Measurements from ENCODE around the gene DNM3. TPM values are rescaled to one million over a fixed set of nuclear protein-coding genes. Genes with fewer than 3 reads are reported as not detected.
A peak's percentile ranks its signal among the peaks of the same experiment; 100 is the strongest.

The DNM3 gene
- total RNA-seq, 2 experiments from 2014 or later, result 1.7 to 2.2 TPM

- no peak overlapping the region for H3K4me3 Mint-ChIP-seq
- DNase-seq (no peak), ATAC-seq (no peak)
- peaks cover 3% of the 10 kb centered on the region for H3K27me3 Mint-ChIP-seq
- peaks cover 5% of the 10 kb centered on the region for H3K36me3 Mint-ChIP-seq
- H3K9me3 Mint-ChIP-seq (ENCODE audit: low read depth), result no peaks in the 10 kb centered on the region
- H3K4me1 Mint-ChIP-seq, result peaks cover 9% of the 10 kb centered on the region
- H3K27ac Mint-ChIP-seq, result no peak overlapping the region
- CTCF ChIA-PET, result no interaction called here
Observed at GRCh38 chr1:171919891-171920887, 78.9 kb downstream of the DNM3 start.

GRCh38 chr1:171922999-171923398 lies 81.7 kb downstream of the DNM3 start:
- no peaks in the 10 kb centered on the region for H3K9me3 Mint-ChIP-seq (ENCODE audit: low read depth)
- ATAC-seq (peak; percentile 49), DNase-seq (no peak)
- H3K4me1 Mint-ChIP-seq, result peaks cover 9% of the 10 kb centered on the region
- no peak overlapping the region for H3K27ac Mint-ChIP-seq
- H3K4me3 Mint-ChIP-seq, result no peak overlapping the region
- H3K36me3 Mint-ChIP-seq, result peaks cover 5% of the 10 kb centered on the region
- H3K27me3 Mint-ChIP-seq, result peaks cover 5% of the 10 kb centered on the region
- CTCF ChIA-PET, result no interaction called here

GRCh38 chr1:171929121-171929520 lies 87.8 kb downstream of the DNM3 start:
- peaks cover 5% of the 10 kb centered on the region for H3K27me3 Mint-ChIP-seq
- H3K4me3 Mint-ChIP-seq, result no peak overlapping the region
- no peaks in the 10 kb centered on the region for H3K9me3 Mint-ChIP-seq (ENCODE audit: low read depth)
- H3K4me1 Mint-ChIP-seq, result no peaks in the 10 kb centered on the region
- ATAC-seq, result no peak
- CTCF ChIA-PET, result interaction anchor here (0.8 kb wide), 1 partner anchor 15 kb away, joined by 3 read pairs; no protein-coding TSS in a partner anchor
- peaks cover 5% of the 10 kb centered on the region for H3K36me3 Mint-ChIP-seq
- no peak for DNase-seq
- H3K27ac Mint-ChIP-seq, result no peak overlapping the region

- no peaks in the 10 kb centered on the region for H3K9me3 Mint-ChIP-seq (ENCODE audit: low read depth)
- H3K27ac Mint-ChIP-seq, result no peak overlapping the region
- no peaks in the 10 kb centered on the region for H3K4me1 Mint-ChIP-seq
- H3K27me3 Mint-ChIP-seq, result peaks cover 7% of the 10 kb centered on the region
- CTCF ChIA-PET, result no interaction called here
- no peak overlapping the region for H3K4me3 Mint-ChIP-seq
- DNase-seq (no peak), ATAC-seq (no peak)
- no peaks in the 10 kb centered on the region for H3K36me3 Mint-ChIP-seq
Observed at GRCh38 chr1:171931752-171932151, 90.5 kb downstream of the DNM3 start.

GRCh38 chr1:171934664-171935063 lies 93.4 kb downstream of the DNM3 start:
- Mint-ChIP-seq H3K4me3 (no peak overlapping the region), H3K27me3 (peaks cover 17% of the 10 kb centered on the region), H3K36me3 (no peaks in the 10 kb centered on the region), H3K9me3 (ENCODE audit: low read depth) (no peaks in the 10 kb centered on the region), H3K4me1 (no peaks in the 10 kb centered on the region), H3K27ac (no peak overlapping the region)
- no peak for ATAC-seq
- CTCF ChIA-PET, result no interaction called here
- no peak for DNase-seq

- ATAC-seq (no peak), DNase-seq (no peak)
- Mint-ChIP-seq H3K27ac (no peak overlapping the region), H3K27me3 (peaks cover 18% of the 10 kb centered on the region), H3K4me1 (no peaks in the 10 kb centered on the region), H3K9me3 (ENCODE audit: low read depth) (no peaks in the 10 kb centered on the region), H3K36me3 (no peaks in the 10 kb centered on the region), H3K4me3 (no peak overlapping the region)
- CTCF ChIA-PET, result interaction anchor here (1.5 kb wide), 1 partner anchor 290 kb away, joined by 3 read pairs; no protein-coding TSS in a partner anchor
Observed at GRCh38 chr1:171935086-171935485, 93.8 kb downstream of the DNM3 start.

- no peaks in the 10 kb centered on the region for H3K9me3 Mint-ChIP-seq (ENCODE audit: low read depth)
- ATAC-seq, result no peak
- CTCF ChIA-PET, result interaction anchor here (1.5 kb wide), 1 partner anchor 291 kb away, joined by 3 read pairs; no protein-coding TSS in a partner anchor
Observed at GRCh38 chr1:171935664-171936063, 94.4 kb downstream of the DNM3 start.

GRCh38 chr1:171937938-171938337 lies 96.6 kb downstream of the DNM3 start:
- H3K36me3 Mint-ChIP-seq, result no peaks in the 10 kb centered on the region
- ATAC-seq, result no peak
- no peaks in the 10 kb centered on the region for H3K4me1 Mint-ChIP-seq
- H3K9me3 Mint-ChIP-seq (ENCODE audit: low read depth), result no peaks in the 10 kb centered on the region
- DNase-seq, result no peak
- H3K4me3 Mint-ChIP-seq, result no peak overlapping the region
- no peak overlapping the region for H3K27ac Mint-ChIP-seq
- CTCF ChIA-PET, result interaction anchor here (1.1 kb wide), 1 partner anchor 64 kb away, joined by 4 read pairs; no protein-coding TSS in a partner anchor
- H3K27me3 Mint-ChIP-seq, result peaks cover 16% of the 10 kb centered on the region

More at GRCh38 chr1:171935664-171936063, 94.4 kb downstream of the DNM3 start:
- Mint-ChIP-seq H3K27me3 (peaks cover 18% of the 10 kb centered on the region), H3K27ac (no peak overlapping the region), H3K4me3 (no peak overlapping the region), H3K4me1 (no peaks in the 10 kb centered on the region), H3K36me3 (no peaks in the 10 kb centered on the region)
- no peak for DNase-seq

GRCh38 chr1:171939740-171940139 lies 98.4 kb downstream of the DNM3 start:
- H3K27me3 Mint-ChIP-seq, result peaks cover 12% of the 10 kb centered on the region
- H3K9me3 Mint-ChIP-seq (ENCODE audit: low read depth), result no peaks in the 10 kb centered on the region
- no peaks in the 10 kb centered on the region for H3K4me1 Mint-ChIP-seq
- CTCF ChIA-PET, result no interaction called here
- no peak overlapping the region for H3K27ac Mint-ChIP-seq
- no peaks in the 10 kb centered on the region for H3K36me3 Mint-ChIP-seq
- H3K4me3 Mint-ChIP-seq, result no peak overlapping the region
- ATAC-seq, result no peak
- DNase-seq, result no peak

- CTCF ChIA-PET, result no interaction called here
- no peaks in the 10 kb centered on the region for H3K36me3 Mint-ChIP-seq
- peaks cover 12% of the 10 kb centered on the region for H3K27me3 Mint-ChIP-seq
- ATAC-seq, result no peak
- no peak overlapping the region for H3K4me3 Mint-ChIP-seq
- no peaks in the 10 kb centered on the region for H3K9me3 Mint-ChIP-seq (ENCODE audit: low read depth)
- no peaks in the 10 kb centered on the region for H3K4me1 Mint-ChIP-seq
- DNase-seq, result no peak
- H3K27ac Mint-ChIP-seq, result no peak overlapping the region
Observed at GRCh38 chr1:171940368-171940767, 99.1 kb downstream of the DNM3 start.

- no peaks in the 10 kb centered on the region for H3K4me1 Mint-ChIP-seq
- H3K36me3 Mint-ChIP-seq, result no peaks in the 10 kb centered on the region
- H3K27me3 Mint-ChIP-seq, result peaks cover 12% of the 10 kb centered on the region
- CTCF ChIA-PET, result no interaction called here
- no peak overlapping the region for H3K27ac Mint-ChIP-seq
- ATAC-seq (no peak), DNase-seq (no peak)
- no peak overlapping the region for H3K4me3 Mint-ChIP-seq
- H3K9me3 Mint-ChIP-seq (ENCODE audit: low read depth), result no peaks in the 10 kb centered on the region
Observed at GRCh38 chr1:171941920-171942319, 100.6 kb downstream of the DNM3 start.

- DNase-seq (no peak), ATAC-seq (no peak)
- Mint-ChIP-seq H3K9me3 (ENCODE audit: low read depth) (no peaks in the 10 kb centered on the region), H3K4me3 (no peak overlapping the region), H3K4me1 (no peaks in the 10 kb centered on the region), H3K27me3 (peaks cover 6% of the 10 kb centered on the region), H3K27ac (no peak overlapping the region), H3K36me3 (no peaks in the 10 kb centered on the region)
- CTCF ChIA-PET, result interaction anchor here (0.9 kb wide), 1 partner anchor 15 kb away, joined by 3 read pairs; no protein-coding TSS in a partner anchor
Observed at GRCh38 chr1:171943973-171944561, 102.8 kb downstream of the DNM3 start.

- no peak overlapping the region for H3K4me3 Mint-ChIP-seq
- no peak overlapping the region for H3K27ac Mint-ChIP-seq
- DNase-seq (no peak), ATAC-seq (no peak)
- H3K4me1 Mint-ChIP-seq, result no peaks in the 10 kb centered on the region
- no peaks in the 10 kb centered on the region for H3K36me3 Mint-ChIP-seq
- H3K9me3 Mint-ChIP-seq (ENCODE audit: low read depth), result no peaks in the 10 kb centered on the region
- CTCF ChIA-PET, result no interaction called here
- peaks cover 11% of the 10 kb centered on the region for H3K27me3 Mint-ChIP-seq
Observed at GRCh38 chr1:171948511-171948910, 107.2 kb downstream of the DNM3 start.

GRCh38 chr1:171949316-171949715 lies 108.0 kb downstream of the DNM3 start:
- ATAC-seq (no peak), DNase-seq (no peak)
- CTCF ChIA-PET, result no interaction called here
- Mint-ChIP-seq H3K9me3 (ENCODE audit: low read depth) (no peaks in the 10 kb centered on the region), H3K27me3 (peaks cover 15% of the 10 kb centered on the region), H3K4me1 (no peaks in the 10 kb centered on the region), H3K27ac (no peak overlapping the region), H3K36me3 (no peaks in the 10 kb centered on the region), H3K4me3 (no peak overlapping the region)

Data from activated CD8-positive, alpha-beta memory T cell treated with anti-CD3 and anti-CD28 coated beads, Interleukin-2, amount 10 ng/mL, durations not matched to agents 7 days and 5 days (primary cell).